Erythroblast (primary cell): Measurements from ENCODE around the gene GRM6.

ENCODE experiments used
- DNase-seq, 2 experiments: peaks; one replicate each; lab custom pipeline; 2025; lab: John Stamatoyannopoulos, UW
- GATA1 ChIP-seq: IDR thresholded peaks from 2 replicates; pipeline ENCODE4 v1.6.1; 2011; ENCODE audit warnings: low read depth, mild to moderate bottlenecking, control low read depth, low read length, moderate library complexity
- POLR2A ChIP-seq: IDR thresholded peaks from 2 replicates; pipeline ENCODE4 v1.6.1; 2011; ENCODE audit warnings: mild to moderate bottlenecking, low read length

Gene GRM6

GRCh38 chr5:178994580-178995340, at the start of gene GRM6:
Gene GRM6, minus strand, starts transcription at chr5:178995320. Its CDS starts 376 bp downstream, at chr5:178994944.
- no peak for DNase-seq
- TF ChIP-seq GATA1 (no peak), POLR2A (no peak)

DNA sequence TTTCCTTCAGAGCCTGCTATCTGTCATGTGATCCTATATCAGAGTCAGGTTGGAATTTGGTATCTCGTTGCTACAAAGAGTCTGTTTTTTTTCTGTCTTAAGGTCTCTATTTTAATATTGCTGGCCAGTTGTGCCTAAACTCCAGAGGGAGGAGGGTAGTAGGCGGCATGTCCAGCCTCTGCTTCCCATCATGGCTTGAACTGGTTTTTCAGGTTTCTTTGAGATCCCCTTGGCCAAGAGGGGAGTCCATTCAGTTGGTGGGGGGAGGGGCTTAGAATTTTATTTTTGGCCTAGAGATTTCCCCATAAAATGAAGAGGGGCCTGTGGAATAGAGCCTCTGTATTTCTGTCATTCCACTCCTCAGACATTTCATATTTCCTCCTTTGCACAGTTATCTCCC, 49.6 kb upstream of the GRM6 start:
- DNase-seq, result no peak
- TF ChIP-seq GATA1 (no peak), POLR2A (no peak)

GRCh38 chr5:179033004-179033580, 38.0 kb upstream of the GRM6 start:
- no peak for DNase-seq
- no peak for TF ChIP-seq POLR2A
- no peak for TF ChIP-seq GATA1

DNA sequence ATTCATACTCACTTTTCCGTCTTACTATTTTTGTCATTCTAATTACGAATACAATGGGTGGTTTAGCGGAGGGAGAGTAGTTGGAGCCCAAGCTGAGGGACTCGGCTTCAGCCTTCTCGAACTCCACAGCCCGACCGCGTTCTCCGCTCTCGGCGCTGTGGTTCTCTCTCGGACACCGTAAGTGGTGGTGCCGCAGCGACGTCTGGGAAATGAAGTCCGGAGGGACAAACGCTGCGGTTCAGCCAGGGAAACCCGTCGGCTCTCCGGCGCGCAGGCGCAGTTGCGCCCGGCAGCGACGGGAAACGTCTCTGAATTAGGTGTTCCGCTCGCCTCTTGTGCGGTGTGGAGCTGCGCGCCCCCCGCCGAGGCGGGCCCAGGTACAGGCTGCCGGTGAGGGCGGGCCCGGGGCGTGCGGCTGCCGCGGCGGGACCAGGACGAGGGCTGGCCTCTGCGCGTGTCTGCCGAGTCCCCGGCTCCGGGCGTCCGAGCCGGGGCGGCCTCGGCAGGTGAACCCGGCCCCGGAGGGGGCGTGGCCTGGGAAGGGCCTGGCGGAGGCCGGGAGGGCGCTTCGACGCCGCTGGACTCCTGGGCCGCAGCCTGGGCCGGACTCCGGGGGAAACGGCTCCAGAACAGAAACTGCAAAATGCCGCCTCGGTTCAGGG, 28.5 kb upstream of the GRM6 start, which contains the start of gene ZNF879:
TSS of gene ZNF879 (plus strand) at position 277 of the 662 bp plus-strand sequence. CDS start 1,201 bp downstream, outside the sequence.
- peak; percentile 74 to 76 for DNase-seq
- TF ChIP-seq GATA1, result no peak
- peak; percentile 27 for TF ChIP-seq POLR2A

DNA sequence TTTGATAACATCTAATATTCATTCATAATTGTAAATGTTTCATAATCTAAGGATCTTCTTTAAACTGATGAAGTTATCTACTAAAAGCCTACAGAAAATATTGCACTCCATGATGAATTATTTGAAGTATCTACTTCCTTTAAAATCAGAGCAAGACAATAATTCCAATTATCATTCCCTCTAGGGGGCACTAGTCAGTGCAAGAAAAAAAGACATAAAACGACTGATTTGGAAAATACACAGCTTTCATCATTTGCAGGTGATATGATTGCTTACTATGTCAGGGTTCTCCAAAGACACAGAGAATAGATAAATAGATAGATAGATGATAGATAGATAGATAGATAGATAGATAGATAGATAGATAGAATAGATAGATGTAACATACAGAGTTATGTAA, 13.5 kb upstream of the GRM6 start:
- no peak for DNase-seq
- TF ChIP-seq POLR2A (no peak), GATA1 (no peak)

- no peak for TF ChIP-seq POLR2A
Observed at GRCh38 chr5:179006564-179006963, 11.4 kb upstream of the GRM6 start.

GRCh38 chr5:178998441-178998840, 3.3 kb upstream of the GRM6 start:
- no peak for DNase-seq
- TF ChIP-seq GATA1 (no peak), POLR2A (no peak)

More at GRCh38 chr5:179006564-179006963, 11.4 kb upstream of the GRM6 start:
- DNase-seq, result no peak

DNA sequence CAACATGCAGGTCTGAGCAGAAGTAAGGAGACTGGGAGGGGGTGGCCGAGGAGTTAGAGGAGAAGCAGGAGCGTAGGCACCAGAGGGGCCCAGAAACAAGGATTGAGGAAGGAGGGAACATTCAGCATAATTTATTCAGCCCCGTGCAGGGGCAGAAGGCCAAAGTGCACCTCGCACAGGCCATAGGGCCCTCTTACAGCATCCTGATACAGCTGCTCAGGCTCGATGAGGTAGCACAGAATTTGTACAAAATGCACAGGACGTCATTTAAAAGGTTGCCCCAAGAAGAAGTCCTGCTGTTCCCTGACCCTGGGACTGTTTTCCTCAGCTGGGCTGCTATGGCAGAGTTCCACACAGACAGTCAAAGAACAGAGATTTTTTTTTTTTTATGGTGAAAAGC, 2.1 kb upstream of the GRM6 start:
- no peak for DNase-seq
- TF ChIP-seq POLR2A (no peak), GATA1 (no peak)

DNA sequence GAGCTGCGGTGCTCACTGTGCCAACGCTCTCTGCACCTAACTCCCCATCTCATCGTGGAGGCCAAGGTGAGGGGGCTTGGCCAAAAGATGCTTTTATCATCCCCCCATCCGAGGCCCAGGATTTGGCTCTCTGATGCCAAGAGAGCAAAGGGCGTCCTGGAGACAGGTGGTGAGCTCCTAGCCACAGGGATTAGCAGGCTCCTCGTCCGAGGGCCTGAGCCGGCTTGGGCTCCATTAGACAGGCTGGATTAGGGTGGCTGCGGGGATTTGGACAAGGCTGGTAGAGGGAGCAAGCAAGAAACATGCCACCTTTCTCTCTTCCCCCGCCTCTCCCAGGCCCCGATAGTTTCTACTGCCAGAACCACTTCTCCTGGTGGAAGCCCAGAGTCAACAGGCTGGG, 1.0 kb upstream of the GRM6 start:
- TF ChIP-seq POLR2A (no peak), GATA1 (no peak)
- DNase-seq, result no peak

DNA sequence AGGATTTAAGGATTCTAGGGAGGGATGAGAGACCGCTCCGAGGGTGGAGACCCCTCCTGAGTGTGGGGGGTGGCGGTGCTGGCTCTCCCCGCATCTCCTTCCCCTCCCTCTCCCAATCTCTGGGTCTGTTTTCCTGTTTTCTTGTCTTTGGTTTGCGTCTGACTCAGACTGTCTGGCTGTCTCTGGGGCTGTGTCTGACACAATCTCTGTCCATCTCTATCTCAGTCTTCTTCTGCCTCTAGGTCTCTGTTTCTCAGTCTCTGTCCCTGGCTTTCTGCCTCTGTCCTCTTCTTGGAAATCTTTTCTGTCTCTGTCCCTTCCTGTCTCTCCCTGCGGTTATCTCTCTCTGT, 196 bp upstream of the GRM6 start:
- TF ChIP-seq GATA1 (no peak), POLR2A (no peak)
- no peak for DNase-seq

DNA sequence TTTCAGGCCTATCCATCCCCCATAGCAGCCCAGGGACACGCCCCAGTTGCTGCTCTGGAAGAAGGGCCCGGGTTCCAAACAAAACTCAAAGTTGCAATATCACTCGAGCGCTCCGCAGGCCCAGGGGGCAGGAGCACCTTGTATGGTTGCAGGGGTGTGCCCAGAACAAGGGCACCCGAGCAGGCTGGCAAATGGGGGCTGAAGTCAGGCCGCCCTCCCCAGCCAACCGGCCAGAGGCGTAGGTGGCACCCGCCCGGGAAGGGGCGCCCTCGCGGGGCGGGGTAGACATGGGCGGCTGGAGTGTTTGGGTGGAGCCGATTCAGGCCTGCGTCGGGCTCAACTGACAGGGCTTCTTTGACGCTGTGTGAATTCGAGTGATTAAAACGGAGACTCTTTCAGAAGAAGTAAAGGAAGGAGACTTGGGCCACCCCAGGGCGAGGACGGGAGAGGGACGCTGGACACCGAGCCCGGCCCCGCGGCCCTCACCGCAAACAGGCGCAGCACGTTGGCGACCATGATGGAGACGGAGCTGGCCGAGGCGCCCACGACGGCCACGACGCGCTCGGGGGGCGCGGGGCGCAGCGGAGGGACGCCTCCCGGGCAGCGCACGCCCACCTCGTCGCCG, 1.1 kb downstream of the GRM6 start:
- DNase-seq, result no peak
- TF ChIP-seq POLR2A, result no peak
- no peak for TF ChIP-seq GATA1

DNA sequence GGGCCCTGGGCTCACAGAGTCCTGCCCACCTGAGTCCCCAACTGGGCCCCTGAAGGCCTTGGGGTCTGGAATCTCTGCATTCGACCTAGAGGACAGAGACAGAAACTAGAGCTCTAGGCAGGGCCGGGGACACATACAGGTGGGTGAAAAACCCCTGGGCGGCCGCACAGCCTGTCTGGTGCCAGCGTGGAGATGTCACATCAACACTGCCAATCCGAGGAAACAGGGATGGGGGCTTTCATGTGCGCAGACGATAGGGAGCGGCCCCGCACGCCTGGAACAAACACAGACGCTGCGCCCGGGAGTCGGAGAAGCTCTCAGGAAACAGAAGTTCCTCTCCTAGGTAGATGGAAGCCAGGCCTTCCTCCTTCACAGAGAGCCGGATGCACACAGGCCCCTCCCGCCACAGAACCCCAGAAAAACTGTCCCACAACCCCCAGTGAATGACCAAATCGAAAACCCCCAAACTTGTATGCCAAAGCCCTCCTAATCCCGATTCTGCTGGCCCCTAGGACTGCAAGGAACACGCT, 1.8 kb downstream of the GRM6 start:
- no peak for DNase-seq
- no peak for TF ChIP-seq POLR2A
- no peak for TF ChIP-seq GATA1

GRCh38 chr5:178992291-178992895, 2.7 kb downstream of the GRM6 start:
- DNase-seq, result no peak
- TF ChIP-seq GATA1, result no peak
- no peak for TF ChIP-seq POLR2A
